LNCaP clone FGC (cell line): ENCODE results near the gene HOXA7.

ENCODE experiments used
- DNase-seq: peaks from one replicate; pipeline ENCODE4 v3.0.0-alpha.2; 2011; ENCODE audit warnings: low read depth
- H3K4me3 ChIP-seq: 2 replicates; pipeline ENCODE4 v1.5.1; 2011; ENCODE audit warnings: mild to moderate bottlenecking, low read depth, low read length, control low read depth
- TF ChIP-seq, protein P1 (sequence below): IDR thresholded peaks from 2 replicates; pipeline ENCODE4 v1.5.1; 2012; ENCODE audit warnings: mild to moderate bottlenecking; ENCODE audit not compliant: control insufficient read depth, insufficient read depth; ENCODE audit errors: extremely low read depth

HOXA7 gene

GRCh38 chr7:27188386-27189294, 32.2 kb upstream of the HOXA7 start:
- no peak overlapping the region for H3K4me3 ChIP-seq
- DNase-seq: no peak
- TF ChIP-seq, protein P1, sequence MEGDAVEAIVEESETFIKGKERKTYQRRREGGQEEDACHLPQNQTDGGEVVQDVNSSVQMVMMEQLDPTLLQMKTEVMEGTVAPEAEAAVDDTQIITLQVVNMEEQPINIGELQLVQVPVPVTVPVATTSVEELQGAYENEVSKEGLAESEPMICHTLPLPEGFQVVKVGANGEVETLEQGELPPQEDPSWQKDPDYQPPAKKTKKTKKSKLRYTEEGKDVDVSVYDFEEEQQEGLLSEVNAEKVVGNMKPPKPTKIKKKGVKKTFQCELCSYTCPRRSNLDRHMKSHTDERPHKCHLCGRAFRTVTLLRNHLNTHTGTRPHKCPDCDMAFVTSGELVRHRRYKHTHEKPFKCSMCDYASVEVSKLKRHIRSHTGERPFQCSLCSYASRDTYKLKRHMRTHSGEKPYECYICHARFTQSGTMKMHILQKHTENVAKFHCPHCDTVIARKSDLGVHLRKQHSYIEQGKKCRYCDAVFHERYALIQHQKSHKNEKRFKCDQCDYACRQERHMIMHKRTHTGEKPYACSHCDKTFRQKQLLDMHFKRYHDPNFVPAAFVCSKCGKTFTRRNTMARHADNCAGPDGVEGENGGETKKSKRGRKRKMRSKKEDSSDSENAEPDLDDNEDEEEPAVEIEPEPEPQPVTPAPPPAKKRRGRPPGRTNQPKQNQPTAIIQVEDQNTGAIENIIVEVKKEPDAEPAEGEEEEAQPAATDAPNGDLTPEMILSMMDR: no peak

DNA sequence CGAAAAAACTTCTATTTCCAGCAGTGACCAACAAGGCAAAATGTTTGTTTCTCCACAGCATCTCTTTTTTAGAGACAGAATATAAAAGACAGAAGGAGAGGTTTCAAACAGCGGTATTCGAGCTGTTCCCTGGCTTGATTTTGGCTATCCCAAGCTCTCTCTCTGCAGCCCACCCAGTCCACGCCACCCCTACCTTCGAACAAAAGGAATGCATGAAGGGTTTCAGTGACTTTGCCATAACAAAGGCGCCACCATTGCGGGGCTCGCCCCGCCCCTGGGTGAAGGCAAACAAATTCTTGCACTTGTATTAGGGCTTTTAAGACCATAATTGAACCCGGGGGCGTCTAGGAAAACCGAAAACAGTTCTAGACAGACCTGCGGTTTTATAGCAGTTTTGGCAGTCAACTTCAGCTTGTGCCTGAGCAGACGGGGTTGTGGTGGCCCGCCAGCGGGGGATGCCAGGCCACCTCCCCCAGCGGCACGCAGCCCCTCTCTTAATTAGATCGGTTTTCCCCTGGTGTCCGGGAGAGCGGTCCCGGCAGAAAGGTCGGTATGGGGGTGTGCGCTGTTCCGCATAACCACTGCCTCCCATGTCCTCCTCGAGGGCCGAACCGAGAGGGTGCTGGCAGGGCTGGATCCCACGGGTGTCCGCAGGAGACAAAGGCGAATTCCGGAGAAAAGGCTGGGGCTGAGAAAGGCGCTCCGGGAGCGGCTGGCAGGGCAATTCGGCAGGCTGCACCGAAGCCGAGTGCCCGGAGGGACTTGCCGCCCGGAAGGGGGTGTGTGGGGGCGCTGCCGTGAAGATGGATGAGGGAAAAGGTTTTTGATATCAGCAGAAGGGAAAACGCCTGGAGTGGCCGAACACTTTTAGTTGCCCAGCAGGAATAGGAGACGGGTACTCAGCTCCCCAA, 31.3 kb upstream of the HOXA7 start:
- DNase-seq: no peak

DNA sequence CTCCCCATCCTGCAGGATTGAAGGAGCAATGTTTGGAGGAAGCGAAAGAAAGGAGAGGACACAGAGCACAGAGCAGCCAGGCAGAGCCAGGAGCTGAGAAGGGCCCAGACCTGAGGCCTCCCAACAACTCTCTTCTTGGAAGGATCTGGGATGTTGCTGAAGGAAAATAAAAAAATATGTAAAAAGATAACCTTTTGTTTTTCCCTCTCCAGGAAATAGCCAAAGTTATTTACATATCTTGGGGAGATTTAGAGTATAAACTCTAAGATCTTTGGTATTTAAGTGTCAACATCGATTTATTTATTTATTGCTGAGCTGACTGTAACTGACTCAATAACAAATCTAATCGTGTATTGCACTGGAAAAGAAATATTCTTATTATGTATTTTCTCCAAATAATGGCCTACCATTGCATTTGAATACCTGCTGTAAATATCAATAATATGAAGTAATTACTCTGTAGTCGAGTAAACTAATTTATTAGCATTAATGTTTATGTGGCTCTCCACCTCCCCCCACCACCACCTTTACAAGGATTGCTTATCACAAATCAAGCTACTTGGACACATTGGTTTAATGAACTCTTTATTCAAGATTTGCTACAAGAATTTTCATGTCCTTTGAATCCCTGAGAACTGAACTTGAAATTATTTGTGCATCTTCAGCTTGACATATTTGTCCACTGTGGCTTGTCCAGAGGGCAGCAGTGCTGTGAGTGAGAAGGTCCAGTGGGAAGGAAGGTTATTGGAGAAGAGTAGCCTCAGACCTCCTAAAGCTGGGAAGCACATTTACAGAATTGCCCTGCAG, 30.4 kb upstream of the HOXA7 start:
- no peak overlapping the region for H3K4me3 ChIP-seq
- TF ChIP-seq, protein P1: no peak
- DNase-seq: no peak

More for the DNA sequence above, 31.3 kb upstream of the HOXA7 start:
- no peak overlapping the region for H3K4me3 ChIP-seq
- TF ChIP-seq, protein P1: no peak

GRCh38 chr7:27185854-27186667, 29.6 kb upstream of the HOXA7 start:
- no peak overlapping the region for H3K4me3 ChIP-seq
- TF ChIP-seq, protein P1: no peak
- no peak for DNase-seq

- H3K4me3 ChIP-seq: peak within 1 kb of the TSS; percentile 44
- DNase-seq: no peak
- TF ChIP-seq, protein P1: no peak
Observed at GRCh38 chr7:27185013-27185853, 28.8 kb upstream of the HOXA7 start, which contains the start of gene HOXA11. HOXA11 (minus strand) TSS chr7:27185232; CDS start chr7:27185144, 88 bp downstream.
